Glomerular visceral epithelial cell (primary cell): Measurements from ENCODE around the gene CCDC85A.

ENCODE experiments used
- DNase-seq: peaks from one replicate; pipeline ENCODE4 v3.0.0-alpha.2; 2016; ENCODE audit errors: extremely low spot score

Gene CCDC85A

DNA sequence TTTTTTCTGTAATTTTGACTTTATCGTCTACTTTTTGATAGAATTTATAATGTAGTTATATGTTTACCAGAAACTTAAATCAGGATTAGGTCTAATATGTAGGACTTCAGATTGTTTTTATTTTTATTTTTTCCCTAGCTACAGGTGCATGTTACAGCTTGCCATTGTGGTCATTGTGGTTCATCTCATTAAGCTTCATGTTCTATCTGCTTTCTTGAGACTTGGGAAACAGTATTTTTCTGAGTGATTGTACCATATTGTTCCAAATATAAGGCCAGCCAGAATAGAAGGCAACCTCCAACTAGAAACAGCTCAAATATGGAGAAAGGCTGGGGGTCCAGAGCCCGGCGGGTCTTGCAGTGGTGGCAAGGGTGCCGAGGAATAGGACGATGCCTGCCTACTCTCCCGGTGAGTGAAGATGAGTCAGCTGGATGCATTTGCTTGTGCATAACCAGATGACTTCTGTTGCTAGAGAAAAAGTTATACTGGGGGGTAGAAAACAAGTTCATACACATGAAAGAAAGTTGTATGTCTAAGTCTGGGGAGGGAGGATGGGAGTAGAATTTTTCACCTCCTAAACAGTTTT, 188.4 kb downstream of the CCDC85A start:
- no peak for DNase-seq

DNA sequence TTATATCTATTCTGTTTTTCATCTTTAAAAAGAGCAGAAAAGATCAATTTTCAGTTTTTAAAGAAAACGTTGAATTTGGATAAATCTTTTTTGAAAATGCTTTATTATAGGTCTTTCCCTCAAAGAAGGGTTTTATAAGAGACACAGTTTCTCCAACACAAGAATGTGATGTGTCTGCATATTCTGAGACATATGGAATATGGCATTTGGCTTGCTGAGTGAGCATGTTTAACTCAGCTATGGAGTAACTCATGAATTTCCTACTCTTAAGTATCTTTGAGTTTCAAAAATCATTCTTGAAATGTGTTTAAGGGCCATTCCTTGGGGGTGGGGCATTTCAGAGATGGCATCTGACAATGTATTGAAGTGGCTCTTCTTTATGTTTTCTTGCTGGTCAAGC, 191.5 kb downstream of the CCDC85A start:
- DNase-seq, result no peak

DNA sequence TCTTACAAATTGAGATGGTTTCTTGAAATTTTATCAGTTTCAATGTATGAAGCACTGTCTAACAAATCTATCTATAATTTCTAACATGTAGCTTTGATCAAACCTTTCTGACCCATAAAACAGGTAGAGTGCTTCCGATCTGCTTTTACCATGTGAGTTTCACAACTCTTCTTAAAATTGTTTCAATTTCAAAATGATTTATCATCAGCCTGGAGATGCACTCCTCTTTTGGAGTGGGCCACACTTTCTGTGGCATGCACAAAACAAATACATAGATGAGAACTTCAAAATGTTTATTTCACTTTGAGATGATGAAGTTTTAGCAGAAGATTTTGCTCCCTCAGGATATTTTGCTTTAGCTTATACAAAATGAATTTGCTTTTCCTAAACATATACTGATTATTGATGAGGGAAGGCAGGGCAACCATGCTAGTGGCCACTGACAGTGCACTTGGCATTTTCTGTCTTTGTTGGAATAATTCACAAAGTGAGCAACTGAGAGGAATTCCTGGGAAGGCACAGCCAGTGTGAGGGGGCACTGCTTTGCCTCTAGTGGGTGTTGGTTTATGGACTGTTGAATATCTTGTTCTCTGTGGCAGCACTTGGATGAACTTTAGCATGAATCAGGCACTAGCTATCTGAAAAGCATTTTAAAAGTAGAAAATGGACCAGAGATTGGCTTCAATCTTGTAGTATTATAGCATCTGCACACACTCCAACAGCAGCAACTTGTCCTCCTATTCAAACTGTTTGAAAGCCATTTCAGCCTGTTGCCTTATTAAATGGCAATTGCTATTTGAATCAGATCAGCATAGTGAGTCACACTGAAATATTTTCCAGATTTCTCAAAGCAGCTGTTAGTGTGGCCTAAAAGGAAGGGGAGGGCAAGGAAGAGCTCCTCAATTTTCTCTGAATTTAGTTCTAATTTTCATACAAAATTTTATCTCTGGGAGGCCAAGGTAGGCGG, 193.2 kb downstream of the CCDC85A start:
- no peak for DNase-seq

DNA sequence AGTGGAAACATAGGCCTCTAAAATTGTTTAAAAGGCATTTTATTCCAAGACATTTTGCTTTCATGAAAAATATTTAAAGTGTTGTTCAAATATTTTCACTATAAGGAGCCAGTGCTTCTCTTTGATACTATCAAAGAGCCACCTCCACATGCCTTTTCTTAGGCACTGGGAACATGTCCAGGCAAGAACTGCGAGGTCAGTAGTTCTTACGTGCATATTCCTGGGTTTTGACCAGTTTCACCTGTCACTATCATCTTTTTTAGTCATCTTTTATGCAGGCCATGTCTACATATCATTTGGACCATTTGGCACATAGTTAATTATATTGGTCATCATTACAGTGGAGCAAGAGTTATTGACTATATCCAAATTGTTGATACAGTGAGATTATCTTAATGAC, 195.3 kb downstream of the CCDC85A start:
- DNase-seq, result no peak

DNA sequence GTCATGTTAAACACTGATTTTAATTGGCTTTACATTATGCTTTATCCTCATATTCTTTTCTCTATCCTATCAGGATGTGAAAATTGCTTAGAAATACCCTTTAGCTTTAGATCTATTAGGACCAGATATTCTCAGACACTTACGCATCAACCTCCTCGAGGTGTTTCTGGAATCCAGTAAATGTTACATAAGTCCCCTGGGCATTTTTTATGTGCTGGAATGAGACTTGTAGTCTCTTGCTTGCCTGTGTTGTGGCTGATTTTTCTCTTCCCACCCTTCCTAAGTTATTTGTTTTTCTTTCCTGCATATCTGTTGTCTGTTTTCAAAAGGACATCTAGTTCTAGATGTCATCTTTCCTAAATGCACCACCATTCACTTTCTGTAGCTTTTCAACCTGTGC, 197.1 kb downstream of the CCDC85A start:
- DNase-seq, result no peak

DNA sequence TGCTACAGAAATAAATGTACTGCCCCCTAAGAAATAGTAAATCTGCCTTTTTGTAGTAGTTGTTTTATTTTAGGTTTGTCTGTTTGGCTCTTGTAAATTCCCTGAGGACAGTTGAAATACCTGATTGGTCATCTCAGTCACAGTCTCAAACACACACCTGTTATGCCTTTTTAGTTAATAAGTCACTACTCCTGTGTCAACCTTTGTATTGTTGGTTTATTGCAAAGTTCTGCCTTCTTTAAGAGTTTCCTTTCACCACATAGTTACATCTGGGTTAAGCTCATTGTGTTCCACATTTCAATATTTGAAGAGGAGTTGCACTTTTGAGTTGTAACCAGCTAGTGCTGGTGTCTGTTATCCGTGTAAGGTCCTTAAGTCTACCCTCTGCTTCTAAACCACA, 198.7 kb downstream of the CCDC85A start:
- no peak for DNase-seq

DNA sequence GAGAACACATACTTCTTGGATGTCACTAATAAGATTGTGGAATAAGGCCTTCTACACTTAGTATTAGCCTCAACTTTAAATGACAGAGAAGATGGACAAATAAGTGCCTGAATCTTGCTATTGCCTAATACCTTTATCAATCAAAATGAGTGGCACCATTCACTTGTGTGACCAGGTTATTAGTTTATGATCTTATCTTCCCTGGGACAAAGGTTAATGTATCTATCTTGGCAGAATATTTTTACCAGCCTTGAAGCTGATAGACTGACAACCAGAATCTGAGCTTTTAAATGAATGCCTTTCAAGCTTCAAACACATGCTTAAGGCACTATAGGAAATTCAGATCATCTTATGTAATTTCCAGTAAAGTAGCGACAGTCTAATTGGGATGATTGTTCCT, 202.9 kb downstream of the CCDC85A start:
- DNase-seq, result no peak

DNA sequence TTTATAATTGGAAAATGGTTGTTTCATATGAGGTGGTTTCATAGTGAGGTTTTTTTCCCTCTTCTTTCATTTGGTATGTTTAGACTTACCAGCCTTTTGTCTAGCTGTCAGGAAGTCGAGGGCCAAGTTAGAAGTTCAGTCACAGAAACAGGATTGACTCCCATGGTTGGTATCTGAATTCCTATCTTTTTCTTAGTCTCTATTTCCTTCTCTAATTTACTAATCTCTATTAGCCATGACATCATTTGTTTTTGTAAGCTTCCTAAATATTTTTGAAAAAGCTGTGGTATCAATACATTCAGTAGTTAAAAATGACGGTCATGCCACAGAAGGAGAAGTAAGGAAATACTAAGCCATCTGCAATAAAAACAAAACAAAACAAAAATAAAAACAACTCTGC, 206.9 kb downstream of the CCDC85A start:
- DNase-seq, result no peak

DNA sequence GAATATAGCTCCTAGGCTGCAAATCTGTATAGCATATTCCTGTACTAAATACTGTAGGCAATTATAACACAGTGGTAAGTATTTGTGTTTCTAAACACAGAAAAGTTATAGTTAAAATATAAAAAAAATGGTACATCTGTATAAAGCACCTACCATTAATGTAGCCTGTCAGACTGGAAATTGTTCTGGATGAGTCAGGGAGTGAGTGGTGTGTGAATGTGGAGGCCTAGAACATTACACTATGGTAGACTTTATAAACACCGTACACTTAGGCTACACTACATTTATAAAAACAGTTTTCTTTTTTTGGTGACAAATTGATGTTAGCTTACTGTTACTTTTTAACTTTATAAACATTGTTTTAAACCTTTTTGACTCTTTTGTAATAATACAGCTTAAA, 226.3 kb downstream of the CCDC85A start:
- DNase-seq, result peak; percentile 1

DNA sequence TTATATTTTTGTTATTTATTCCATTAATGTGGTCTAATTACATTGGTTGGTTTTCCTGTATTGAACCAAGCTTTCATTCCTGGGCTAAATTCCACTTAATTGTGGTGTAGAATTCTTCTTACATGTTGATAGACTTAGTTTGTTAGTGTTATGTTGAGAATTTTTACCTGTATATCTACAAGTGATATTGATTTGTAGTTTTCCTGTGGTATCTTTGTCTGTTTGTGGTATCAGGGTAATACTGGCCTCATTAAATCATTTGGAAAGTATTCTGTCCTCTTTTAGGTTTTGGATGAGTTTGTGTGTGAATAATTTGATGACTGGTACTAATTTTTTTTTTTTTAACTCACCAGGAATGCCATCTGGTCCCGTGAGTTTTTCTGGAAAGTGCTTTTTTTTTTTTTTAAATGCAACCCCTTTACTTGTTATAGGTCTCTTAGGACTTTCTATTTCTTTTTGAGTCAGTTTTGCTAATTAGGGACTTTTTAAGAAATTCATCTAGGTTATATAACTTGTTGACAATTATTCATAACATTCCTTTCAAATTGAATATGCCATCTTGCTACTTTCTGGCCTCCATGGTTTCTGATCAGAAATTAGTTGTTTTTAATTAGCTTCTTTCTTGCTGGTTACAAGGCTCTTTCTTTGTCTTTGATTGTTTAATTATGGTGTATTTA, 232.8 kb downstream of the CCDC85A start:
- no peak for DNase-seq
